ENCODE data around the gene ATF7.

- TF ChIP-seq GATA3 (IDR thresholded peaks at IDR 0.05; ENCODE audit: low read depth, low read length) (no peak), GATA2 (IDR thresholded peaks at IDR 0.05; ENCODE audit: low read depth, low read length) (no peak)
These were observed 120.4 kb downstream of the ATF7 start for GRCh38 chr12:53505555-53506449.

All from SH-SY5Y (cell line).